Gastroesophageal sphincter (tissue), 4 donors: Measurements from ENCODE around the gene GRB2. TPM values are rescaled to one million over a fixed set of nuclear protein-coding genes. Genes with fewer than 3 reads are reported as not detected.
"Not testable (repeated sequence)": the region's sequence is repeated elsewhere in the genome, so short reads cannot be mapped to it uniquely, and the experiment has no call there.

ENCODE experiments used
- ATAC-seq: fragments of 150-250 bp; one replicate; pipeline ENCODE4 v1.9.1; 2016; ENCODE audit warnings: mild to moderate bottlenecking, moderate library complexity
- H3K27ac ChIP-seq, 4 donors: fragments of 200-600 bp; sonication (generic) in 3 of 4; 1 replicate in 3 of 4; 2 replicates in 1 of 4; pipeline ENCODE4 v1.5.1; 2016 to 2019
- H3K27me3 ChIP-seq: fragments of 200-600 bp; sonication (generic); one replicate; pipeline ENCODE4 v1.5.1; 2019
- H3K36me3 ChIP-seq, 2 donors: fragments of 200-600 bp; sonication (generic); one replicate each; pipeline ENCODE4 v1.5.1; 2019; ENCODE audit warnings: control low read depth in 1 of 2
- H3K4me1 ChIP-seq, 3 donors: fragments of 200-600 bp; sonication (generic); 1 replicate in 2 of 3; 2 replicates in 1 of 3; pipeline ENCODE4 v1.5.1; 2016 to 2019; ENCODE audit warnings: control low read depth in 2 of 3
- H3K4me3 ChIP-seq, 2 donors: fragments of 200-600 bp; sonication (generic); one replicate each; pipeline ENCODE4 v1.5.1; 2019; ENCODE audit warnings: mild to moderate bottlenecking in 1 of 2, moderate library complexity in 1 of 2
- H3K9me3 ChIP-seq, 3 donors: fragments of 200-600 bp; sonication (generic); one replicate each; pipeline ENCODE4 v1.5.1; 2017 to 2019; ENCODE audit warnings: control low read depth in 2 of 3
- EP300 ChIP-seq: sonication (generic); formaldehyde crosslinking; IDR thresholded peaks from one replicate; pipeline ENCODE4 v1.6.1; 2017; ENCODE audit warnings: antibody characterized with exemption, mild to moderate bottlenecking
- POLR2A ChIP-seq, 2 donors: fragments of 450-650 bp; IDR thresholded peaks; one replicate each; pipeline ENCODE4 v1.6.1; 2017; ENCODE audit warnings: antibody characterized with exemption in 2 of 2, mild to moderate bottlenecking in 2 of 2, moderate library complexity in 1 of 2
- POLR2AphosphoS5 ChIP-seq: sonication (generic); formaldehyde crosslinking; IDR thresholded peaks from one replicate; pipeline ENCODE4 v1.6.1; 2017; ENCODE audit warnings: antibody characterized with exemption
- WGBS, 2 donors: methylation state at CpG; one replicate each; pipeline ENCODE4 v1.1.5; 2018; ENCODE audit warnings: low coverage in 1 of 2; 5-methylcytosine and 5-hydroxymethylcytosine counted together
- total RNA-seq, 4 donors: library from RNA; depleted of rRNA; stranded (reverse); fragments of >200 nt; gene quantifications; one replicate each; pipeline ENCODE4 v1.1.0, GENCODE V29; 2016
- TF ChIP-seq, protein P1 (sequence below), 4 experiments: fragments of 200-600 bp in 2 of 4; fragments of 450-650 bp in 2 of 4; sonication (generic) in 1 of 4; IDR thresholded peaks; one replicate each; pipeline ENCODE4 v1.5.1; 2017 to 2019; ENCODE audit warnings: antibody characterized with exemption in 4 of 4, mild to moderate bottlenecking in 2 of 4, moderate library complexity in 2 of 4

The GRB2 gene
- total RNA-seq, 4 donors from 2014 or later, result 80.6 to 113 (median 97.6) TPM

DNA sequence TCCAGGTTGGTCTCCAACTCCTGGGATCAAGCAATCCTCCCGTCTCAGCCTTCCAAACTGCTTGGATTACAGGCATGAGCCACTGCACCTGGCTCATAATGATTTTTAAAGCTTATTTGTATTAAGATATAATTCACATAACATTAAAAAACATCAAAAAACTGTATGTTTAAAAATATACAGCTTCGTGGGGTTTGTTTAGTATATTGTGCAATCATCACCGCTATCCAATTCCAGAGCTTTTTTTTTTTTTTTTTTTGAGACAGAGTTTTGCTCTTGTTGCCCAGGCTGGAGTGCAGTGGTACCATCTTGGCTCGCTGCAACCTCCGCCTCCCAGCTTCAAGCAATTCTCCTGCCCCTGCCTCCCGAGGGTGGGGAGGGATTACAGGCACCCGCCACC, 105.2 kb downstream of the GRB2 start:
- Histone ChIP-seq H3K9me3 (no peaks in the 10 kb centered on the region), H3K4me3 (no peak overlapping the region), H3K4me1 (no peaks in the 10 kb centered on the region), H3K27me3 (no peaks in the 10 kb centered on the region), H3K36me3 (no peaks in the 10 kb centered on the region), H3K27ac (no peak overlapping the region)
- WGBS, 2 donors, result 56 to 76% methylated on average over 3 to 7 of the region's 7 CpGs
- TF ChIP-seq, protein P1, sequence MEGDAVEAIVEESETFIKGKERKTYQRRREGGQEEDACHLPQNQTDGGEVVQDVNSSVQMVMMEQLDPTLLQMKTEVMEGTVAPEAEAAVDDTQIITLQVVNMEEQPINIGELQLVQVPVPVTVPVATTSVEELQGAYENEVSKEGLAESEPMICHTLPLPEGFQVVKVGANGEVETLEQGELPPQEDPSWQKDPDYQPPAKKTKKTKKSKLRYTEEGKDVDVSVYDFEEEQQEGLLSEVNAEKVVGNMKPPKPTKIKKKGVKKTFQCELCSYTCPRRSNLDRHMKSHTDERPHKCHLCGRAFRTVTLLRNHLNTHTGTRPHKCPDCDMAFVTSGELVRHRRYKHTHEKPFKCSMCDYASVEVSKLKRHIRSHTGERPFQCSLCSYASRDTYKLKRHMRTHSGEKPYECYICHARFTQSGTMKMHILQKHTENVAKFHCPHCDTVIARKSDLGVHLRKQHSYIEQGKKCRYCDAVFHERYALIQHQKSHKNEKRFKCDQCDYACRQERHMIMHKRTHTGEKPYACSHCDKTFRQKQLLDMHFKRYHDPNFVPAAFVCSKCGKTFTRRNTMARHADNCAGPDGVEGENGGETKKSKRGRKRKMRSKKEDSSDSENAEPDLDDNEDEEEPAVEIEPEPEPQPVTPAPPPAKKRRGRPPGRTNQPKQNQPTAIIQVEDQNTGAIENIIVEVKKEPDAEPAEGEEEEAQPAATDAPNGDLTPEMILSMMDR (IDR thresholded peaks at IDR 0.05), result no peak
- TF ChIP-seq EP300 (no peak), POLR2AphosphoS5 (no peak), POLR2A (IDR thresholded peaks at IDR 0.05) (no peak)
- no peak for ATAC-seq

DNA sequence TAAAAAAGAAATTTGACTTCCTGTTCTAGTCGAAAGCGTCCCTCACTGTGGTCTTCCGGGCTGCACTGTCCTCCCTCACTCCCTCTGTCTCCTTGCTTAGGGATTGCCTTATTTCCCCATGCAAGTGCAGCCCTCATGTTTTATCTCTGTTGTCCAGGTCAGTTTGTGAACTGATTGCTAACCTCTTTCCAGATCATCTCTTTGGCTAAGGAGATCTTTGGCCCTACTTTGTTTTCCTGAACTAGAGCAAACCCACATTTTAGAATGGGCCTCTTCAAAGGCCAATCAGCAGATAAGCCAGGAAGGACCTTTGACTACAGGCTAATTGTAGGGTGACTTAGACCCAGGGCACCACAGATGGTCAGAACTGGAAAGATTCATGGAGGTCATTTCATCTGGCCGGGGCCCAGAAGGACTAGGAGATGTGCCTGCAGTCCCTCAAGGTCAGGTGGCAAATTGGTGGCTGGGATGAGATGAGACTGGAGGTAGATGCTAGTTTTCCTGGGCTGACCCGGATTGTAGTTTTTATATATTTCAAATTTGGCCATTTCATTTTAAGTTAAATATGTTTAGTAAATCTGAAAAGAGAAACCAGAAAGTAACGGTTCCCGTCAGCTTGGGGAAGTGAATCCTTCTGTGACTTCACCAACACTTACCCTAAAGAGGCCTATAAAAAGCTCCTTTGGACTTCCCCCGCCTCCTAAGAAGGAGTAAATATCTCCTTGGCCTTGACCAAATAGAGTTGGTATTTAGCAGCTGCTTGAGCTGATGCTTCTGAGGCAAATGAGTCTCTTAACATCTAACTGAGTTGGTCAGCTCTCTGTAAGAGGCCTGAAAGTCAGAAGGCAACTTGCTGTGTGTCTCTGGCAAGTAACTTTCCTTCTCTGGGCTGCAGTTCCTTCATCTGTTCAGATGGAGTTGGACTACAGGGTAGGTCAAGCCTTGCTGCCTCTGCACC, 110.0 kb downstream of the GRB2 start:
- 78 to 87% methylated on average over 7 of the region's 8 CpGs for WGBS, 2 donors
- Histone ChIP-seq H3K9me3 (no peaks in the 10 kb centered on the region), H3K36me3 (no peaks in the 10 kb centered on the region), H3K27ac (peak overlapping the region in 3 of 4 donors; percentile 29 to 40 (median 34)), H3K27me3 (no peaks in the 10 kb centered on the region), H3K4me1 (peaks cover 0 to 2% (median 0%) of the 10 kb centered on the region in 3 donors), H3K4me3 (no peak overlapping the region)
- TF ChIP-seq, protein P1 (IDR thresholded peaks at IDR 0.05), result no peak
- TF ChIP-seq EP300, result no peak
- no peak for TF ChIP-seq POLR2AphosphoS5
- no peak for TF ChIP-seq POLR2A (IDR thresholded peaks at IDR 0.05)
- no peak for ATAC-seq

DNA sequence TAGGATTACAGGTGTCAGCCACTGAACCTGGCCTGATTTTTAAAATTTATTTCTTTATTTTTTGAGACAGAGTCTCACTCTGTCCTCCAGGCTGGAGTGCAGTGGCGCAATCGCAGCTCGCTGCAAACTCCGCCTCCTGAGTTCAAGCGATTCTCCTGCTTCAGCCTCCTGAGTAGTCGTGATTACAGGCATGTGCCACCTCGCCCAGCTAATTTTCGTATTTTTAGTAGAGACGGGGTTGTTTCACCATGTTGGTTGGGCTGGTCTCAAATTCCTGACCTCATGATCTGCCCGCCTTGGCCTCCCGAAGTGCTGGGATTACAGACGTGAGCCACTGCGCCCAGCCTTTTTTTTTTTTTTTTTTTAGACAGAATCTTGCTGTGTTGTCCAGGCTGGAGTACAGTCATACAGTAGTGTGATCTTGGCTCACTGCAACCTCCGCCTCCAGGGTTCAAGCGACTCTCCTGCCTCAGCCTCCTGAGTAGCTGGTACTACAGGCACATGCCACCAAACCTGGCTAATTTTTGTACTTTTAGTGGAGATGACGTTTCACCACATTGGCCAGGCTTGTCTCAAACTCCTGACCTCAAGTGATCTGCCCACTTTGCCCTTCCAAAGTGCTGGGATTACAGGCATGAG, 112.5 kb downstream of the GRB2 start:
- H3K4me1 ChIP-seq, result peaks cover 0 to 18% (median 4%) of the 10 kb centered on the region in 3 donors
- H3K27ac ChIP-seq, result peak overlapping the region in 1 of 4 donors; percentile 6
- ATAC-seq, H3K9me3 ChIP-seq, H3K4me3 ChIP-seq, H3K27me3 ChIP-seq, H3K36me3 ChIP-seq: not testable (repeated sequence)
- 71 to 72% methylated on average over 12 to 14 of the region's 16 CpGs for WGBS, 2 donors

DNA sequence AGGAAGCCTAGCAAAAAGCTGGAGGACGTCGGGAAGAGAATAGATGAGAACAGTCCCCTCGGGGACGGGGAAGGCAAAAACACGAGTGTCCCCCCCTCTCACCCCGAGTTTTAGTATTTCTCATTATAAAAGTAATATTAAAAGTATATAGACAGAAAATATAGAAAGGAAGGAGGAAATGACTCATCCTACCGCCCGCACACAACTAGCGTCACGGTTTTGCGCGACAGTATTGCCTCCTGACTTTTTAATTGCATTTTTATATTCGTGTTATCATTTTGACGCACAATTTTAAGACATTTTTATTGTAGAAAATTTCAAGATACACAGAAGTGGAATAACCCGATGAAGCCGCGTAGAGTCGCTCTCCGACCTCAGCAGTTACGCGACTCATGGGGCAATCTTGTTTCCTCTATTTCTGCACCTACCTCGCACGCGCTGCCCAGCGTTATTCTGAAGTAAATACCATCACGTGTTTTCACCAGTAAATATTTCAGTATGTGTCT, 115.6 kb downstream of the GRB2 start:
- peak; percentile 5 for ATAC-seq
- H3K27me3 ChIP-seq, result no peaks in the 10 kb centered on the region
- peak overlapping the region; percentile 81 to 97 (median 91) for H3K27ac ChIP-seq
- WGBS, 2 donors, result 0% methylated on average over 13 to 26 of the region's 26 CpGs
- H3K4me3 ChIP-seq, result peak overlapping the region; percentile 59 to 82
- peaks cover 0 to 18% (median 4%) of the 10 kb centered on the region in 3 donors for H3K4me1 ChIP-seq
- H3K9me3 ChIP-seq, result no peaks in the 10 kb centered on the region
- no peak for TF ChIP-seq EP300
- TF ChIP-seq, protein P1 (IDR thresholded peaks at IDR 0.05), result peak in 1 of 4 experiments; percentile 28
- TF ChIP-seq POLR2A (IDR thresholded peaks at IDR 0.05), result no peak
- peaks cover 0 to 22% of the 10 kb centered on the region in 2 donors for H3K36me3 ChIP-seq

DNA sequence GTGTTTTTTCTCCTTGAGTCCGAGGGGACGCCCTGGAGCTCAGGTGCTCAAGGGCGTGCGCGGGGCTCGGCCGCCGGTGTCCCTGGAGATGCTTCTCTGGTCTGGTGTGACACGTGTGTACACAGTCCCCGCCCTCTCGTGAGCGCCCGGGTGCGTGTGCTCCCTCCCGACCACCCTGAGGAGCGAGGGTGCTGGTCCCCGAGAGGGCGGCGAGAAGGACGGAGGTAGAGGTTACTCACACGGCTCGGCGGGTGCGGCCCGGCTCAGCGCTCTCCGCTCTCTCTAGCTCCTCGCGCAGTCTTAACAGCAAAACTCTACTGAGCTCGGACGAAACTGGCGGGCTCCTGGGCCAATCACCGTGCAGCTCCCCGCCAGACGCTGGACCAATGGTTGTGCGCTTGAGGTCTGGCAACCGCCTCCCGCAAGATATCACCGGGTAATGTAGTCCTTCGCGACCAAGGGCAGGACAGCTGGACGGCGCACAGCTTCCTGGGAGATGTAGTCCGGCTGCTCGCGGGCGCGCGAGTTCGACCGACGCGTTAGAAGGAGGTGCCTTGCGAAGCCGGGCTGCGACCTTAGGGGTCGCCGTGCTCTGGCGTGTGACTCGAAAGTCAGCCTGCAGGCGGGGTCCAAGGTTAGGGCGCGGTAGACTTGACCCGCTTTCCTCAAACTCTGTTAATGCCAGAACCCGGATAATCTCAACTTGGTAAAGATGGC, 116.2 kb downstream of the GRB2 start, which contains the start of gene SLC25A19:
Gene SLC25A19, minus strand, starts transcription at position 319 of the 717 bp plus-strand sequence. CDS start 2,669 bp downstream, outside the sequence.
- Histone ChIP-seq H3K27me3 (no peaks in the 10 kb centered on the region), H3K4me3 (peak within 1 kb of the TSS; percentile 59 to 82), H3K36me3 (peaks cover 0 to 24% of the 10 kb centered on the region in 2 donors), H3K4me1 (peaks cover 0 to 18% (median 4%) of the 10 kb centered on the region in 3 donors), H3K27ac (peak within 1 kb of the TSS; percentile 81 to 97 (median 91)), H3K9me3 (no peaks in the 10 kb centered on the region)
- ATAC-seq, result peak; percentile 99
- no peak for TF ChIP-seq EP300
- peak; percentile 77 for TF ChIP-seq POLR2AphosphoS5
- peak; percentile 62 to 85 for TF ChIP-seq POLR2A (IDR thresholded peaks at IDR 0.05)
- TF ChIP-seq, protein P1 (IDR thresholded peaks at IDR 0.05), result peak in 2 of 4 experiments; percentile 13 to 37
- WGBS, 2 donors, result 0% methylated on average over 5 of the region's 65 CpGs; no CpG with 5 or more reads in 1 of the 2 donors
